Gastroesophageal sphincter (tissue), 3 donors: ENCODE measurements around the gene RAD51B.

Experiments used
- POLR2A ChIP-seq, 2 donors: fragments of 450-650 bp; IDR thresholded peaks; one replicate each; pipeline ENCODE4 v1.6.1; 2017; ENCODE audit warnings: antibody characterized with exemption in 2 of 2, mild to moderate bottlenecking in 2 of 2, moderate library complexity in 1 of 2
- POLR2AphosphoS5 ChIP-seq: sonication (generic); formaldehyde crosslinking; IDR thresholded peaks from one replicate; pipeline ENCODE4 v1.6.1; 2017; ENCODE audit warnings: antibody characterized with exemption
- TF ChIP-seq, protein P1 (sequence below), 4 experiments: fragments of 200-600 bp in 2 of 4; fragments of 450-650 bp in 2 of 4; sonication (generic) in 1 of 4; IDR thresholded peaks; one replicate each; pipeline ENCODE4 v1.5.1; 2017 to 2019; ENCODE audit warnings: antibody characterized with exemption in 4 of 4, mild to moderate bottlenecking in 2 of 4, moderate library complexity in 2 of 4

DNA sequence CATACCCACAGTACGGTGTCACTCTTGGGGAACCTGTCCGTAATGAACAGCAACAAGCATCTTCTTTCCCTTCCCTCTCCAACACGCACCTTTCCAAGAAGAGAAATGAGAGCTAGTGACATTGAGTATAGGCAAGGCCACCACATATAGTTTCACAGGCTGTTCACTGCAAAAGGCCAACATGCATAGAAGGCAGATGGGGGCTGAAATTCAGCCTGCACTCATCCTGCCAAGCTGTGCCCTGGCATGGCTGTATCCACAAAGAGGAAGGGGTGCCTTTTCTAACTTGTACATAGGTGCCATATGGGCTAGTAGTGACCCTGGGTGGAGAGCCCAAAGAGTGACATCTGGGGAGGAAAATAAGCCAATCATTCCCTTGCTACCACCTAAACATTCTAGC, 803.7 kb downstream of the RAD51B start:
- TF ChIP-seq, protein P1, sequence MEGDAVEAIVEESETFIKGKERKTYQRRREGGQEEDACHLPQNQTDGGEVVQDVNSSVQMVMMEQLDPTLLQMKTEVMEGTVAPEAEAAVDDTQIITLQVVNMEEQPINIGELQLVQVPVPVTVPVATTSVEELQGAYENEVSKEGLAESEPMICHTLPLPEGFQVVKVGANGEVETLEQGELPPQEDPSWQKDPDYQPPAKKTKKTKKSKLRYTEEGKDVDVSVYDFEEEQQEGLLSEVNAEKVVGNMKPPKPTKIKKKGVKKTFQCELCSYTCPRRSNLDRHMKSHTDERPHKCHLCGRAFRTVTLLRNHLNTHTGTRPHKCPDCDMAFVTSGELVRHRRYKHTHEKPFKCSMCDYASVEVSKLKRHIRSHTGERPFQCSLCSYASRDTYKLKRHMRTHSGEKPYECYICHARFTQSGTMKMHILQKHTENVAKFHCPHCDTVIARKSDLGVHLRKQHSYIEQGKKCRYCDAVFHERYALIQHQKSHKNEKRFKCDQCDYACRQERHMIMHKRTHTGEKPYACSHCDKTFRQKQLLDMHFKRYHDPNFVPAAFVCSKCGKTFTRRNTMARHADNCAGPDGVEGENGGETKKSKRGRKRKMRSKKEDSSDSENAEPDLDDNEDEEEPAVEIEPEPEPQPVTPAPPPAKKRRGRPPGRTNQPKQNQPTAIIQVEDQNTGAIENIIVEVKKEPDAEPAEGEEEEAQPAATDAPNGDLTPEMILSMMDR (IDR thresholded peaks at IDR 0.05): no peak
- TF ChIP-seq POLR2A (IDR thresholded peaks at IDR 0.05) (no peak), POLR2AphosphoS5 (no peak)
